Cerebellar cortex (tissue), 1 donor: ENCODE results near the gene IL3.

ENCODE experiments used
- DNase-seq: peaks from one replicate; pipeline ENCODE4 v3.0.0-alpha.2; 2015; ENCODE audit warnings: low spot score

The IL3 gene

GRCh38 chr5:132025403-132025971 lies 35.0 kb upstream of the IL3 start:
- no peak for DNase-seq

GRCh38 chr5:132026516-132027008 lies 33.9 kb upstream of the IL3 start:
- no peak for DNase-seq

DNA sequence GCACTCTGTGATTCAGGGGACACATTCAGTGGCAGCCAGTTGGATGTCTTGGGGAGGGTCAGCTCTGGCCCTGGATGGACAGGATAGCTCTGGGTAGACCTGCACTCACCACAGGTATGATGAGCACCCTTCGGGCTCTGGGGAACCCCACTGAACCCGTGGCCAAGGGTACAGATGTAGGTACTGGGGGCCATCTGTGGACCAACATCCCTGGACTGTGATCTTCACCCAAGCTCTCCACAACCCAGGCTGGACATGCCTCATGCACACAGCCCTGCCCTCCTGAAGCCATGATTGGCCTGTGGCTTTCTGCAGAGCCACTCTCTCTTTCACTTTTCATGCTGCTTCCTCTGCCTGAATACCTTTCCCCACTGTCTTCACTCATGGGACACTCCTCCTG lies 33.4 kb upstream of the IL3 start:
- DNase-seq, result no peak

- DNase-seq, result no peak
Observed at GRCh38 chr5:132029609-132030330, 30.7 kb upstream of the IL3 start.

- DNase-seq, result no peak
Observed at GRCh38 chr5:132030610-132031009, 29.8 kb upstream of the IL3 start.

DNA sequence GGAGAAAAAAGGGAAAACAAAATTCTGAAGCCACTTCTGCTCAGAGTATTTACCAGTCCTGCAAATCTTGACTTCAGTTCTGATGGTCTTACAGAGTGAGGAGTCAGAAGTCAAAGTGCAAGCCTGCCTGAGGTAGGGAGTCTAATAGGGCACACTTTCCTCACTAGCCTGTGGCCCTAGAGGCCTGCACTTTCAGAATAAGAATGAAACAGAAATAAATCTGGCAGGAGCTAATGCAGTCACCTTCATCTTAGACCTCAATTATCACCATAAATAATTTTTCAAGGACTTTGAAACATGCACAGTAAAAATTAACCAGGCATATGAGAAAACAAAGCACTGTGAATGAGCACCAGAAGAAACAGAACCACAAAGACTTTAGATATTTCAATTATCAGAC lies 28.3 kb upstream of the IL3 start:
- no peak for DNase-seq

DNA sequence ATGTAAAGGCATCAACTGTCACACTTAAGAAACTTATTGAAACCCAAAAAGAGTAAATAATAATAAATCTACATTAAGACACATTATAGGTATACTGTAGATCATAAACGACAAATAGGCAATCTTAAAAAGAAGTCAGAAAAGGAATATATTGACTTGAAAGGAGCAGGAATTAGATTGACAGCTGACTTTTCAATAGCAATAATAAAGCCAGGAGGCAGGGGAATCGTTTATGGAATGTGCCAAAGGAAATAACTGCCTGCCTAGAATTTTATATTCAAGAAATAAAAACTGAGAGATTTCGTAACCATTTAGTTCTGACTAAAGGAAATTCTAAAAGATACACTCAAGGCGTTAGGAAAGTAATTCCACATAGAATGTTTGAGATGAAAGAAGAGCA lies 27.3 kb upstream of the IL3 start:
- no peak for DNase-seq

GRCh38 chr5:132037353-132037752 lies 23.1 kb upstream of the IL3 start:
- no peak for DNase-seq

- DNase-seq, result no peak
Observed at GRCh38 chr5:132044207-132044606, 16.2 kb upstream of the IL3 start.

DNA sequence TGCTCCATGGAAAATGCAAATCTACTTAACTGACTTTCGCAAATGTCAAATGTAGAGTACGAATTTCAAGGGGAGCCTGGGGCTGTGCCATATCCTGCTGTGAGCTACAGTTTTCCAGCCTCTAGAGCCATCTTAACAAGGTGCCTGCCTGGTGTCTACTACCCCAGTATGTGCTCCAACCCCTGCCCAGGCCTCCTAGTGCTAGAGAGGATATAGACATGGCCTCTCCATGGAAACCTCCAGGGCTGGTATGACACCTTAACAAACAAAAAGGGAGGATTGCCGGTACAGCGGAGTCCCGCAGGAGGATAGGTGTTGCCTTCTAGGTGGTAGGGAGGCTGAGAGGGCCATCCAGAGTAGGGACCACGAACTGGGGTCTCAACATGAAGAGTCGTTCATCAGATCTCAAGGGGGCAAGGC lies 13.6 kb upstream of the IL3 start:
- no peak for DNase-seq

DNA sequence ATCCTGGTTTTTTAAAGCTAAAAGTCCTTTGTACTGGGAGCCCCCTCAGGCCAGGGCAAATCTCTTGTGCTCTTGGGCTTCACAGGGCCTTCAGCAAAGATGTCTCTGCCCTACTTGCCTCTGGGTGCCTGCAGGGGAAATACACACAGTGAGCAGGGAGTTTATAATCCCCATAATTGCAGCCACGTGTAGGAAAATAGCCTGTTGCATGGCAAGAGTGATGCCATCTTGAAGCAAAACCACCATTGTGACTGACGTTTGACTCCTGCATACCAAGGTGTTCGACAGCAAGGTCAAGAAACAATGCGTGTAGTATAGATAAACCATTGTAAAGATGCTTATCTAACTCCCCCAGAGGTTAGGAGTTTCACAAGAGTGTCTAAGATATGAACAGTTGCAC lies 11.4 kb upstream of the IL3 start:
- DNase-seq, result no peak

DNA sequence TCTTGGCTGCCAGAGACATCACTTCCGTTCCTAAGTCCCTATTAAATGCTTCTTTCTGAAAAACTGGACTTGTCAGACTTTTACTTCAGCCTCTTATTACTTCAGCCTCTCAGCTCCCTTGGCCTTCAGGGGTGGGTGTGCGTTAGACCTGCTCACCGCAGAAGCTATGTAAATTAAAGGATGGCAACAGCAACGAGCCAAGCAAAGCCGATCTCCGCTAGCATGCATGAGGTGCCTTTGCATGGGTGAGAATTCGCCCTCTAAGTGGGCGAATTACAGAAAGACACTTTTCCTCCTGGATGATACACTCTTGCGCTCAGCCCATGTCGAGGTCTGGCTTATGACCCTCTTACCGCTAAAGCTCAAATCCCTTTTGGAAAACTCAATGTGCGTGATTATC lies 10.9 kb upstream of the IL3 start:
- no peak for DNase-seq

GRCh38 chr5:132050136-132050535 lies 10.3 kb upstream of the IL3 start:
- no peak for DNase-seq

DNA sequence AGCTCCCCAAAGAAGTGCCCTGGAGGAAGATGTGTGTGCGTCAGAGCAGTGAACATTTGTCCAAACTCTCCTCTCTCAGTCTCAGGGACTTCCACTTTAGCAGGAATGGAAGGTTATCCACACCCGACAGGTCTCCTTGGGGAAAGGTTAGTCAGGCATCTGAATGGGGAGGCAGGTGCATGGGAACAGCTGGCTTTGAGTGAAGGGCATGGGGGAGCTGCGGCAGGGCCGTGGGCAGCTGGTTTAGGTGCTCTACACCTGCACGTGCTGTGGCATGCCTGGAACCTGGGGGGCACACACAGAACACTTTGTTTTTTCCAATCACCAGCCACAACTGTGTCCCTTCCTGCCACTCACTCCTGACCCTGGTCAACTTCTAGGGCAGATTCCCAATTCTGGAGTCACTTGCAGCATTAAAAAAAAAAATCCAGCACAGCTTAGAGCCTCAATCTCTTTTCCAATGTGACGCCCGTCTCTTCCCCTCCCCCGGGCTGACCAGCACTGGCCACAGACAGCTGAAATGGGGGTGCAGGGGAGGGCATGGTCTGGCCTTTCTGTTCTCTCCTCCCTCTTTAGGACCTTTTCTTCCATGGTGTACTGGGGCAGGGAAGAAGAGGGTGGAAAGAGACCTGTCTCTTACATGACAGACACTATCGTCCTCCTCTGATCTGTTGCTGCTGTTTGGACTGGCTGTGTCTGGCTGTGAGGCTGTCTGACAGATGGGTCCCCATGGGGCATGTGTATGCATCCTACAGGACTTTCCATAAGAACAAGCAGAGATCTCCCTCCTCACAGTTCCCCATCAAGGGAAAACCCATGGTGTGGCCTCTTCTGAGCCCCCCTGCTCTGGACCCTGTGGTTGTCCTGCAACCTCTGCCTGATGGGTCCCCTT lies 9.5 kb upstream of the IL3 start:
- DNase-seq, result no peak

- no peak for DNase-seq
Observed at GRCh38 chr5:132052520-132052919, 7.9 kb upstream of the IL3 start.

- no peak for DNase-seq
Observed at GRCh38 chr5:132053483-132053882, 7.0 kb upstream of the IL3 start.

DNA sequence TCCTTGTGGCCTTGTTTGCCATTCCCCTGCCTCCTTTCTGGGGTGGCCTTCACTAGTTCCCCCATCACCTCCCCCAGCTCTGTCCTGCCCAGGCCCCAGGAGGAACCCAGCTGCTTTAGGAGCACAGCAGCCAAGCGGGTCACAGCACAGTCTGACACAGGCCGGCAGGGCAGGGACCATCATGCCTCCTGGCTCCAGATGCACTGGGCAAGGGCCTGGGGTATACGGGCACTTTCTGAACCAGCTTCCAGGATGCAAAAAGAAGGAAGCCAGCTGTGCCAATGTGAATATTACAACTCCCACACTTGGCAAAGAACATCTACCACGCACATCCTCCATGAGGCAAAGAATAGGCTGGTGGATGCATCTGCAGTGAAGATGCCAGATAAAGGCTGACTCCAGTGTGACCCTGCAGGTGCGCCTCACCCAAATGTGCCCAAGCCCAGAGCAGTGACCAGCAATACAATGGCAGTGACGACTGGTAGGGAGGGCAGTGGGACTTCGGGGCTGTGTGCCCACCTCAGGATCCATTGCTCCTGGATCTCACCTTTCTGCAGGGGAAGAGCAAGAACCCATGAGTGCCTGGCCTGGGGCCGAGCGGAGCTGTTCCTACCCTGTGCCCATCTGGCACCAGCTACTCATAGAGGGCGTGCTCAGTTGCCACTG lies 6.3 kb upstream of the IL3 start:
- no peak for DNase-seq

GRCh38 chr5:132054697-132055440 lies 5.6 kb upstream of the IL3 start:
- DNase-seq, result no peak

DNA sequence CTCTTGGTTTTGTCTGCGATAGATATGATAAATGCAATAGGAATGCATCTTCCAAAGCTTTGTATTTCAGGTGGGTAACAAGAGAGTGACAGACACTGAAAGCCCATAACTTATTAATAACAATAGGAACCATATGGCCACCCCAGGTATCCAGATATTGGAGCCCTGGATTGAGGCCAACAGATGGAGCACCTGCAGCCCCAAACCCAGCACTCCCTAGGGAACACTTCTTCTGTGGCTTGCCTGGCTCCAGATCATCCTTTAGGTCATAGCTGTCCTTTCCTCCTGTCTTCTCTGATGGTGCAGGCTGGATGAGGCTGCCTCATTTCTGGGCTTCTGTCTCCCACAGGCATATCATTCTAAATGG lies 5.0 kb upstream of the IL3 start:
- no peak for DNase-seq

- DNase-seq, result peak; percentile 65
Observed at GRCh38 chr5:132055808-132056609, 4.4 kb upstream of the IL3 start.
